HG03175 (cell line): ENCODE measurements around the gene ACTG1.

ENCODE experiments used
- ATAC-seq: cut with Tn5 transposase; IDR thresholded peaks from one replicate; pipeline ENCODE4 v1.9.1; 2021; ENCODE audit warnings: mild to moderate bottlenecking, moderate library complexity; ENCODE audit not compliant: unreplicated experiment

The ACTG1 gene

DNA sequence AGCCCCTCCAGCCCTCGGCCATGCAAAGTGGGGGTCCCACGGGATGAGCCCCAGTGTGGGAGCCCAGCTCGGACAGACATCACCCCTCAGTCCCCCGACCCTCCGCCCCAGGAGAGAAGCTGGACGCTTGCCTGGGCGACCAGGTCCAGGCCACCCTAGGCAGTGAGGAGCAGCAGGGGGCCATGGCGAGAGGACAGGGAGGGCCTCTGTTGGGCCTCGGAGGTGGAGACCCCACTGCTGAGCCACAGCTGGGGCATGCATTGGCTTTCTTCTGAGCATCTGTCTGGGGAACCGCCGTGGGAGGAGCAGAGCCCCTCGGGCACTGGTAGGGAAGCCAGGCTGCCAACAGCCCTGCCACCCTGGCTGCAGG lies 13.0 kb downstream of the ACTG1 start:
- ATAC-seq = no peak

GRCh38 chr17:81498953-81499600 lies 13.5 kb downstream of the ACTG1 start:
- ATAC-seq = no peak

- no peak for ATAC-seq
These were observed 17.8 kb downstream of the ACTG1 start for GRCh38 chr17:81494626-81495377.

DNA sequence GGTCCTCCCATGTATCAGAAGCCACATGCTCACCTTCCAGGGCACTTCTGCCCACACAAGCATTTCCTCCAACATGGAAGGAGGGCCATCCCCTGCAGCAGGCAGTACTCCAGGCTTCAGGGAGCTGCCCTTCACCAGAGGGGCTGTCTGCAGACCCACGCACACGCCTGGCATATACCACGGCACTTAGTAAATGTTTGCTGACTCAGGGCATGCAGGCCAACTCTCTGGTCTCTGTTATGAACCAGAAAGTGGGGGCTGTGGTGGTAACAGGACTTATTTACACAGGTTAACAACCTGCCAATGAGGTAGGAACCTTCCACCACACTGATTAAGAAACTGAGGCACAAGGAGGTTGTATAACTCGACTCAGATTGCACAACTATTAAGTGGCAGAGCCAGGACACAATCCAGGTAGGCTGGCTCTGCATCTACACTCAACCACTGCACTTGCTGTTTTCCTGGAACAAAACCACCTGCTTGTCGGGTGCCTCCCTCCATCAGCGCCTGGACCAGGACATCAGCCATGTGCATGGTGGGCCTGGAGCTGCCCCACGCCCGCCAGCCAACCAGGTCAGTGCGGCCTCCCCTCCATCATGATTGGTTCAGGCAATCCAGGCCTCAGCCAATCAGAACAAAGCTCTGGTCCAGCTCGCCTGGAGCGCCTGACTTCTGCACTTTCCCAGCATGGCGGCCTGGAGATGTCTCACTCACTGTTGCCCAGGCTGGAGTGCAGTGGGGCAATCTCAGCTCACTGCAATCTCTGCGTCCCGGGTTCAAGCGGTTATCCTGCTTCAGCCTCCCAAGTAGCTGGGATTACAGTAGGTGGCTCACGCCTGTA lies 19.2 kb downstream of the ACTG1 start:
- no peak for ATAC-seq

GRCh38 chr17:81492706-81493105 lies 19.9 kb downstream of the ACTG1 start:
- ATAC-seq = no peak

DNA sequence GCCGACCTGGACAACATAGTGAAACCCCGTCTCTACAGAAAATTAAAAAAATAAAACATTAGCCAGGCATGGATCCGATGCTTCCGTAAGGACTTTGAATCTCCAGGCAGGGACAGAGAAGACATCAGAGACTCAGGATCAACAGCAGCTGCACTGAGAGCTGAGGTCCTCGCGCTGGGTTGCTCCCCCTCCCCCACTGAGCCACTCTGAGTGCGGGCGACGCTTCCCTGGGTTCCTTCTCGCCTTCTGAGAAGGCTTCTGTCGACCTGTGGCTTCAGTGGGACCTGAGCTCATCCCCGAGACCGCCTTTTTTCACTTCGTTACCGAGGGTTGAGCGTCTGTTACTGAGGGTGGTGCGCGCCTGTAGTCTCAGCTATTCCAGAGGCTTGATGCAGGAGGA lies 20.4 kb downstream of the ACTG1 start:
- no peak for ATAC-seq

DNA sequence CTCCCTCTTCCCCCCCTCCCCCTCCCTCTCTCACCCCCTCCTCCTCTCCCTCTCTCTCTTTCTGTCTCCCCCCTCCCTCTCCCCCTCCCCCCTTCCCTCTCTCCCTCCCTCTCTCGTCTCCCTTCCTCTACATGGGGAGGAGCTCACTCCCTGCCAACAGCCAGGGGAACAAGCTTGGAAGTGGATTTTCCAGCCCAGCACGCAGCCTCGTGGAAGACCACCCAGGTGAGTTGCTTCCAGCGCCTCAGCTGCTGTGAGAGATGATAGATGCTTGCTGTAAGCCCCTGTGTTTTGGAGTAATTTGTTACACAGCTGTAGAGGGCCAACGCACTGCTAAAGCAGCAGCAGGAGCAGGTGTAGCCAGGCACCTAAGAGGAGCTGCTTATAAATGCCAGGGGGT lies 20.8 kb downstream of the ACTG1 start:
- ATAC-seq = no peak

DNA sequence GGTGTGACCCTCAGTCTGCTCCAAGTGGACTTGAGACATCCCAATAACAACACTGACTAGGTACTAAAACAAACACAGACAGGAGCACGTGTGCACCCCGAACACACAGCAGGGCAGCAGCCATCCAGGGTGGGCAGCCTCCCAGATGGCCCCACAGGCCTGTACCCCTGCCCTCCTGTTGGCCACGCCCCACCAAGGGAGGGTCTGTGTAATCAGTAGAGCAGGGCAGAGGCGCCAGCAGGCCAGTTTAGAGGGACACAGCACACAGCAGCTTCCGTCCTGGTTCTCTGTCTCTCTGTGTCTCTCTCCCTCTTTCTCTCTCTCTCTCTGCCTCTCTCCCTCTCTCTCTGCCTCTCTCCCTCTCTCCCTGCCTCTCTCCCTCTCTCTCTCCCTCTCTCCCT lies 21.4 kb downstream of the ACTG1 start:
- ATAC-seq = no peak

GRCh38 chr17:81489998-81490992 lies 22.3 kb downstream of the ACTG1 start:
- no peak for ATAC-seq

- ATAC-seq = no peak
These were observed 23.3 kb downstream of the ACTG1 start for GRCh38 chr17:81489012-81489997.

DNA sequence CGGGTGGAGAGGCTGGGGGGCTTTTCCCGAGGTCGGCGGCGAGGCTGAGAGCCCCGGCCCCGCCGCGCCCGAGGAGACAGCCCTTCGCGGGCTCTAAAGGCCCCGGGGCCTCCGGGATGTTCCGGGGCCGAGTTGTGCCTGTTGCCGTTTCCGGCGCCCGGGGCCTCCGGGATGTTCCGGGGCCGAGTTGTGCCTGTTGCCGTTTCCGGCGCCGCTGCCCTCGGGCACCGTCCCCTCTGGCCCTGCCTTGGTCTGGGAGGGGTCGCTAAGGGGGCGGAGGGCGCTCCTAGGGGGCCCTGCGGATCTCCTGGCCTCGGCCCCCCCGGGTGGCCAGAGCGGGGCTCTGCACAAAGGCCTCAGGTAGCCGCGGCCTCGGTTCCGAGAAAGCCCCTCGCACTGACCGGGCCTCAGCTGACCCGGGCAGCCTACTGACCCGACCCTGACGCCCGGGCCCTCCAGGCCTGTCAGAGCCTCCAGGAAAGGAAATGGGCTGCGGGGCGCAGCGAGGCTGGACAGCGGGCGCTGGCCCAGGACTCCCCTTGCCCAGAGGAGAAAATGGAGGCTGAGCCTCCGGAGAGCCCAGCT lies 24.2 kb downstream of the ACTG1 start:
- no peak for ATAC-seq

DNA sequence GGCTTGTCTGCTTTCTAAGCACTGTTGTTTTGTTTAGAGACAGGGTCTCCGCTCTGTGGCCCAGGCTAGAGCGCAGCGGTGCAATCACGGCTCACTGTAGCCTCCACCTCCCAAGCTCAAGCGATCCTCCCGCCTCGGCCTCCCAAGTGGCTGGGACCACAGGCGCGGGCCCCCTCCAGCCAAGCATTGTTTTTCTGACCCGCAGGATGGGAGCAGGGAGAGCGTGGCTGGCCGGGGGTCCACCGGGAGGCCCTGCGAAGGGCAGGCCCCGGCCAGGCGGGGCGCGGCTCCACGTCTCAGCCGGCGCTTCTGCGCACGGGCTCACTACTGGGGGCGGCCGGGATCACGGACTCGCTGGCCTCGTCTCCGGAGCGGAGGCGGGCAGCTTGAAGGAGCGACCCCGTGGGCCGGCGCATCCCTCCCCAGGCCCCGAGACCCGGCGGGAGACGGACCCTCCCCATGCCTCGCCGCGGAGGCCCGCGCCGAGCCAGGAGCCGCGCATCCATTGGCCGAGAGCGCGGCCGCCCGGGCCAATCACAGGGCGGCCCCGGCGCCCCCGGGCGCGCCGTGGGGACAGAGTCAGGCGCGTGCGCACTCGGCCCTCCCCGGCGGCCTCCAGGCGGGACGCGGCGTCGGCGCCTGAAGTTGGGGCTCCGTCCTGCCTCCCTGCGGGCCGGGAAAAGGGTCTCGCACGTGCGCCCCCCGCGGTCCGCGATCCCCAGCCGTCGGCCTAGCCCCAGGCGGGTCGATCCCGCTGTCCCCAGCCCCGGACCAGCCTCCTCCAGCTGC lies 24.9 kb downstream of the ACTG1 start:
- no peak for ATAC-seq

DNA sequence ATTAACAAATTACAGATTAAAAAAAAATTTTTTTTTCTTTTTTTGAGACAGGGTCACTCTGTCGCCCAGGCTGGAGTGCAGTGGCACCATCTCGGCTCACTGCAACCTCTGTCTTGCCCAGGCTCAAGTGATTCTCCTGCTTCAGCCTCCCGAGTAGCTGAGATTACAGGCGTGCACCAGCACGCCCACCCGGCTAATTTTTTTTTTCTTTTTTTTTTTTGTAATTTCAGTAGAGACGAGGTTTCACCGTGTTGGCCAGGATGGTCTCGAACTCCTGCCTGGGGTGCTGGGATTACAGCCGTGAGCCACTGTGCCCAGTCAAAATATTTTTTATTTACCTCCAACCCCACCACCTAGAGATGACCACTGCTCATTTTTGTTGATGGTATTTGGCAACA lies 25.5 kb downstream of the ACTG1 start:
- ATAC-seq = no peak

DNA sequence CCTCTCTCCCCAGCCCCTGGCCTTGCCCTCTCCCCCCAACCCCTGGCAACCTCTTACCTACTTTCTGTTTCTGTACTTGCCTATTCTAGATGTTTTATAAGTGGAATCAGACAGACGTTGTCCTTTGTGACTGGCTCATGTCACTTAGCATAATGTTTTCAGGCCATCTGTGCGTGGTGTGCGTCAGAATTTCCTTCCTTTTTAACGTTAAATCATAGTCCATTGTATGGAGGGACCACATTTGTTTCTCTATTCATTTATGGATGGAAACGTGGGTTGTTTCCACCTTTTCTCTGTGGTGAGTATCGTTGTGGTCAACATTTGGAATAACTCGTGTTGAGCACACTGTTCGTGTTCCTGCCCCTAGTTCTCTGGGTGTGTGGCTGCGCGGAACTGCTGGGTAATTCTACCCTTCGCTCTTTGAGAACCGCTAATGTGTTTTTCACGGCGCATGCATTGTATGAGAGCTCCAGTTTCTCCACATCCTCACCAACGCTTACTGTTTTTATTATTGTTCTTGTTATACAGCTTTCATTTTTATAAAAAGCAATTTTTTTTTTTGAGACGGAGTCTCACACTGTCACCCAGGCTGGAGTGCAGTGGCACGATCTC lies 26.3 kb downstream of the ACTG1 start:
- ATAC-seq = no peak

DNA sequence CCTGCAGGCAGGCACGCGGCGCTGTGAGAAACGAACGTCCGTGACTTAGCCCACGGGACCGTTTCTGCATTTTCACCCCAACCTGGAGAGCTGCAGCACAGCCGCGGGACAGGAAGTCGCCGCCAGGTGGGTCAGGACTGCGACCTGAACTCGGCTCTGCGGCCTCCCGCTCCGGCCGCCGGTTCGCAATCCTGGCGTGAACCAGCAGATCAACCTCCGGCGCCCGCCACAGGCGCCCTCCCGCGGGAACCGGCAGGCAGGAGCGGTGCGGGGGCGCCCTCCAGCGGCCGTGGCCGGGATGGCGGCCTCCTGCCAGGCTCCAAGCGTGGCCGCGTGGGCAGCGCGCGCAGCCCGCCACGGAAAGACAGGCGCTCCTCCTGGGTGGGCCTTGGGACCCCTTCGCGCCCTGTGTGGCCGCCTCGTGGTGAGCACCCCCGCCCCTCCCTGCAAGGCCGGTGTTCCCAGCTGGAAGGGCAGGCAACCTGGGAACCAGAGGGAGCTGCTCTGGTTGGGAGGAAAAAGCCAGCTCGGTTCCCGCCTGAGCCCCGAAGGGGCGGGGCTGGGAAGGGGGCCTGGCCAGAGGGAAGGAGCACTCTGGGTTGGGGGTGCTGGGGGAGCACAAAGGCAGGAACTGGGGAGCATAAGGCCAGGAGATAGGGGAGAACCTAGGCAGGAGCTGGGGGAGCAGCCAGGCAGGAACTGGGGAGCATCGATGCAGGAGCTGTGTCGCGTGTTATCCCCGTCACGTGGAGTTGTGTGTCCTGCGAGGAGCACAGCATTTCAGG lies 28.2 kb downstream of the ACTG1 start:
- peak; percentile 75 for ATAC-seq

DNA sequence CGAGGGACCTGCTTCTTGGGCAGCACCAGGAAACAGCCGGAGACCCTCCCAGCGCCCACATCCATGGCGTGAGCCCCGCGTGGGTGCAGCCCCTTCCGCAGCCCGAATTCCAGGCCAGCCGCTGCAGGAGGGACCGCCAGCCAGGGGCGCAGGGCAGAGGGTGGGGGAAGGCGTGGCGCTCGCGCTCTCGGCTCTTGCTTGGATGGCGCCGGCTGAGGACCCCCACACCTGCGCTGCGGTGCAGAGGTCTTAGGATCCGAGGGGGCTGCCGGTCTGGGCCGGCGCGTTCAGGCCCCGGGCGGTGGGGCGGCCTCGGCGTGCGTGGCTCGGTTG lies 28.8 kb downstream of the ACTG1 start:
- peak; percentile 11 for ATAC-seq
